ENCODE data around the gene SLC38A1. TPM values are rescaled to one million over a fixed set of nuclear protein-coding genes. Genes with fewer than 3 reads are reported as not detected.
"Not testable (repeated sequence)": the region's sequence is repeated elsewhere in the genome, so short reads cannot be mapped to it uniquely, and the experiment has no call there.

Gene SLC38A1
- polyA plus RNA-seq, 1 donor, result 38.8 TPM

DNA sequence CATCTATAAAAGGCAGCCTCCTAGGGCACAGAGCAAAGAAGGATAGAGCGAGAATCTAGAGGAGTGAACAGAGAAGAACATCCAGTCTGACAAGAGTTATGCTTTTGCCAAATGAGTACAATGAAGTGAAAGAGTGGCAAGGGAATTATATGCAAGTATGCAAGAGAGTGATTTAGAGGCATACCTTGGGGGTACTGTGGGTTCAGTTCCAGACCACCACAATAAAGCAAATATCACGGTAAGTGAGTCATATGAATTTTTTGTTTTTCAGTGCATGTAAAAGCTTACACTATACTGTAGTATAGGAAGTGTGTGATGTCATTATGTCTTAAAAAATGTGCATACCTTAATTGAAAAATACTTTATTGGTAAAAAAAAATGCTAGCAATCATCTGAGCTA, 101.4 kb downstream of the SLC38A1 start:
- DNase-seq (ENCODE audit: low read depth), result no peak

DNA sequence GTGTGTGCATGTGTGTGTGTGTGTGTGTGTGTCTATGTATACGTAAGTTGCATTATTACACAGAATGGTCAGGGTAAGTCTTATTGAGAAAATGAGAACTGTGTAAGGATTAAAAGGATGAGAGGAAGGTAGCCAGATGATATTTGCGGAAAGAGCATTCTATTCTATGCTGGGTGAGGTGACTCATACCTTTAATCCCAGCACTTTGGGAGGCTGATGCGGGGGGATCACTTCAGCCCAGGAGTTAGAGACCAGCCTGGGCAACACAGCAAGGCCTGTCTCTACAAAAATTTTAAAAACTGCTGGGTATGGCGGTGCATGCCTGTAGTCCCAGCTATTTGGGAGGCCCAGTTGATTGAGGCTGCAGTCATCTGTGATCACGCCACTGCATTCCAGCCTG, 103.7 kb downstream of the SLC38A1 start:
- DNase-seq (ENCODE audit: low read depth), result no peak

DNA sequence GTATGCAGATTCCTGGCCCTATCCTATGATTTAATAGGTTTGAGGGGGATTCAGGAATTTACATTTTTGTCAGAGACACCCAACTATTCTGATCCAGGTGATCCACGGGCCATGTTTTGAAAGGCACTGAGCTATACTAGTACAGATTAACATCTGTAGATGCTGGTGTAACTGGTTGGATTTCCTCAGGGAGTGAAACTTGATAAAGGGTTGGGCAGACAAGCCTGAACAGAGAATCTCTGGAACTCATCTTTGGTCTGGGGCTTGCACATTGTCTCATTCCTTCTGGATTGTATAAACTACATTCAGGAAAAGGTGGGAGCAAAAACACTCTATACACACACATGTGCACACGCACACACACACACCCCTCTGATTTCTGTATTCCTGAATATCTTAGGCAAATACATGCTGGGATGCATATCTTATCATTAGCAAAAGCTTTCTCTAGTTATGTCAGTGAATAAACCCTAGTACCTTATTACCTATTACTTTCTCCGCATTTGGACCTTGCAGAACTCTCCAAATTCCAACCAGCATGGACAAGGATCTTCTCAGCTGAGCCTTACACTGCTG, 104.6 kb downstream of the SLC38A1 start:
- no peak for DNase-seq (ENCODE audit: low read depth)

DNA sequence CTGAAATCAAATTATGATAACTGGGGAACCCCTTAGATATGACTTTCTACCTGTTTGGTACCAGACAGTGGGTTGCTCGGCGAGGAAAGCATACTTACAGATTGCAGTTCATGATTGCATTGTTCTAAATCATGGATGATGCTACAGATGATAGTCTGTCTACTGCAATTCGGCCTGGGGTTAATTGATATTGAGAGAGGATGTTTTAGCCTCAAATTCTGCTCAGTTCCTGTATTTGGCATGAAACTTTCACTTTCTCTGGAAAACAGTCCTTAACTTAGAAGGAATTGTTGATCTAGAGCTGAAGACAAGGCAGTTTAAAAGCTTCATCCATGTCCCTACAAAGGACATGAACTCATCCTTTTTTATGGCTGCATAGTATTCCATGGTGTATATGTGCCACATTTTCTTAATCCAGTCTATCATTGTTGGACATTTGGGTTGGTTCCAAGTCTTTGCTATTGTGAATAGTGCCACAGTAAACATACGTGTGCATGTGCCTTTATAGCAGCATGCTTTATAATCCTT, 106.2 kb downstream of the SLC38A1 start:
- DNase-seq (ENCODE audit: low read depth), result not testable (repeated sequence)

DNA sequence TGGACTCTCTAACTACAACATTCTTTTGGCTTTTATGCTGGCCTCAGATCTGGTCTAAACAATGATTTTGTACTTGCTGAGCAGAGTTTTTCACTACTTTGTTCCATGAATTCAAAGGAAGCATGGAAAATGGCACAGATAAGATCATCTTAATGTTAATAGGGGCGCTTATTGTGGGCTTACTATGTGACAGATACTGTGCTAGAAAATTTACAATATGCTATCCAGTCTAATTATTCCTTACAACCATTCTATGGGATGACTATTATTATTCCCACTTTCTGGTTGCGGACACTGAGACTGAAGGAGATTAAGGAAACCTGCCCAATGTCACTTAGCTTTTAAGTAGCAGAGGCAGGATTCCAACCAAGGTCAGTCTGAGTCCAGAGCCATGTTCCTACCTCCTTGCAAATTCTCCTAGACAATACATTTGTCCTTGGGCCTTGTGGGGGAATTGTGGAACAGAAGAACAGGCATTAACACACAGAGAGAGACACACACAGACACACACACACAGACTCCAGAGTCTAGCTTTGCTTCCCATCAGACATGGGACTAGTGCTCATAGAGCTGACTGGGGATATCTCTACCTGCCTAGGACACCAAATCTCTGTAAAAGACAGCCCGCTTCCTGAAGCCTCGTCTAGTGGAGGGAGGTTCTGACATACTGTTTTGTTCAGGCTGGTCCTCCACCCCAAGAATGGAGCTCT, 107.7 kb downstream of the SLC38A1 start:
- DNase-seq (ENCODE audit: low read depth), result no peak

DNA sequence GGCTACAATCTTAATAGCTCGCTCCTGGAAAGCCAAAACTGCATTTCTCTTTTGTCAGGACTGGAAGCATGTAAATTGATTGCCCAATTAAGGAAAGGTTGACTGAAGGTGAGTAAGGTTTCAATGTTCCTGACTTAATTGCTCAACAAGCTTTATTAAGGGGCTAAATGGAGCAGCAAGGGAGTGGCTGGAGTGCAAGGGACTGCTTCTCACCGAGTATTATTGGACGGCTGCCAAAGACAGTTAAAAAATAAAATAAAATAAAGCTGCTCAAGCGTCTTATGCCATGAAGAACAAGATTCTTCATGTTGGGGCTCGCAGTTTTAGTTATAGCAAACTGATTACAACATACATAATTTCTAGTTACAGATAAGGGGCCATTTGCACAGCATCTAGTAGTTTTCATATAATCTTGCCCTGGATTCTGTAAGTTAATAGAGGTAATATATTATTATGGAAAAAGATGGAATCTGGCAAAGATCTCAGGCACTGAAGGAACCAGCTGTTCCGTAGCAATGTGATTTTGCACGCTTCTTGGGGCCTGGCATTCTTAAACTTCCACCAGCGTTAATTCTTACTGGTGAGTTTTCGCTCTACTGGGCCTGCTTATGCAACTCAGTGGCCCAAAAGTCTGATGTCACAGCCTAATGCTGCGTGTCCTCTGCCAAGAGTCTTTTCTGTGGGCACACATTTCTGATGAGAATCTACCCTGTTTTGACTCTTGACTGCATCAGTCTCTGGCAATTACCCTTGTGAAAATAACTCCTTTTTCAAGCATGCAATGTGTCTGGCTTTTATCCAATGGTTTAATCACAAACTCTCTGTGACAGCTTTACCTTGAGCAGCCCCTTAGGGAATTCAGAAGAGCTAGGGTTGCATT, 108.5 kb downstream of the SLC38A1 start:
- peak; percentile 22 for DNase-seq (ENCODE audit: low read depth)

DNA sequence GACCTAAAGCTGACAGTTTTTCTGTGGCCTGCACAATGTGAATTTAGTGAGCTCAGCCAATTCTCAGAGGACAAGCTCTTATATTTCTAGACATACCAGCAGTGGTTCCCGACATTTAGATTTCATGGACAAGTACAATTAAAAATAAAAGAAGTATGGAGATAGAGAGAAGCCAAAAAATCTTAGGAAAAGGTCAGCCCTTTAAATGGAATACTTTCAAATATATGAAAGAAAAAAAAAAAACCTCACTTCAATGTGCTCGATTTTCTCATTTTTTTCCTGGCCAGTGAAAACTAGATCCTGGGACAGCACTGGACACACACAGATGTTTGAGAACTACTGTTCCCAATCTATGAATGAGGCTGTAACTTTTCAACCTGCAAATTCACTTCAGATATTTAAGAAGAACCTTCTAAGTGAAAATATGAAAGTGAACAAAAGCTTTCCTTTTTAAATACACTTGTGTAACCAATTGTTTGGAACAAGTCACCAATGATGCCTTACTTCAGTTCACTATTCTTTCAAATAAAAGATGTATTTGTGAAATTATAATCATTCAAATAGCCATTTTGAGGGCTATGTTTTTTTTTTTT, 109.4 kb downstream of the SLC38A1 start:
- no peak for DNase-seq (ENCODE audit: low read depth)

DNA sequence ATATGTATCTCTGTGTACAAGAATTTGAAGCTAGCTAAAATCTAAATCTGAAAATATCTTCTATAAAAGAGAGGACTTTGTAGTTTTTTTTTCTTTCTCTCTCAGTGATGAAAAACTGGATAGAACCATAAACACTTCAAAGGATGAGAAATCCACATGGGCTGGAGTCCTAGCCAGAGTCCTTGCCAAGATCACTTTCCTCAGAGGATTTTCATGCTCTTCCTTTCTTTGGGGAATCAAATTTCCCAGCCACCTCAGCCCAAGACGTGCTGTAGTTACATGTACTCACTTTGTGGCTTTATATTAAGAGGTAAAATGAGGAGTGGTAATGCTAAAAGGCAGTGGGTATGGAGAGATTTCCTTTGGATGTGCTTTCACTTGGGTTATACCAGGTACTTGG, 110.3 kb downstream of the SLC38A1 start:
- DNase-seq (ENCODE audit: low read depth), result no peak

DNA sequence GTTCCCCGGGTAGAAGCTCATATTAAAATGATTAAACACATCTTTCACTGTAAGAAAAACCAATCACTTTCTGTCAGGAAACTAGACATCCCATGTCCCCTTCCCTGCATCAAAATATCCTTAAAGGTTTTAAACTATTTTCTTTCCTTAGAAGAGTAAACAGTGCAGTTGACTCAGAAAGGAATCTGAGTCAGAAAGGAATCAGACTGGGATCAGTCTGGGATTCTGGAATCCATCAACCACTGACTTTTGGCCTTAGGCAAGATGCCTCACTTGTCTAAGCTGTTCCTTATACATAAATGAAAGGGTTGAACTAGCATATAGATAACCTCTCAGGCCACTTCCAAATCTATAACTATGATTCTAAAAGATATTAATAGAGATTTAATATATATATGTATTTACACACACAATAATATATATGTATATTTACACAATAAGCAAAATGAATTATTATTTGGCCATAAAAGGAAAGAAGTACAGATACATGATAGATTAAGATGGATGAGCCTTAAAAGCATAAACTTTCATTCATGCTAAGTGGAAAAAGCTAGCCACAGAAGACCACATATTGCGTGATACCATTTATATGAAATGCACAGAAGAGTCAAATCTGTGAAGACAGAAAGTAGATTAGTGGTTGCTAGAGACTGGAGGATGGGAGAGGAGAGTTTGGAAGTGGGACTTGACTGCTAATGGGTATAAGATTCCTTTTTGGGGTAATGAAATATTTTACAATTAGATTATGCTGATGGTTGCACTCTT, 114.4 kb downstream of the SLC38A1 start:
- no peak for DNase-seq (ENCODE audit: low read depth)

DNA sequence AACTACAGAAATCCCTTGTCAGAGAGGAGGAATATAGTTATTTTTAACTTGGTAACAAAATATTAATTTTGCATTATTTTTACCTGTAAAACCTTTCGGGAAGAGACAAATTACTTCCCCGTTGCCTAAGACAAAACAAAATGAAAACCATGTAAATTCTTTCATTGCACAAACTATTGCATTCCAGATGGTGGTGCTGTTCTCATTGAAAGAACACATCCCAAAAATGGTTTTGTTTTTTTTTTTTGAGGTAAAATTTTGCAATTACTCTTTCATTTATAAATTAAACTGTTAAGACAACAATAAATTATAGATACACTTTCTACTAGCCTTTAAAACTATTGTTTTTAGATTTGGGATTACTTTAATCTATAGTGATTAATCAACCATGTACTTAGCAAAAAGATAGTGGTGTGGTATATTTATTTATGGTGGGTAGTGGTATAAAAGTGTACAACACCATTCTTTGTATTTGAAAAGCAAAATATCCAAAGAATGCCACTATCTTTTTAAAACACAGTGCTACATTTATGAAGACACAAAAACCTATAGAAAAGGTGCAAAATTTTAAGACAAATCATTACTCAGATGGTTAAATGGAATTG, 115.5 kb downstream of the SLC38A1 start:
- DNase-seq (ENCODE audit: low read depth), result no peak

DNA sequence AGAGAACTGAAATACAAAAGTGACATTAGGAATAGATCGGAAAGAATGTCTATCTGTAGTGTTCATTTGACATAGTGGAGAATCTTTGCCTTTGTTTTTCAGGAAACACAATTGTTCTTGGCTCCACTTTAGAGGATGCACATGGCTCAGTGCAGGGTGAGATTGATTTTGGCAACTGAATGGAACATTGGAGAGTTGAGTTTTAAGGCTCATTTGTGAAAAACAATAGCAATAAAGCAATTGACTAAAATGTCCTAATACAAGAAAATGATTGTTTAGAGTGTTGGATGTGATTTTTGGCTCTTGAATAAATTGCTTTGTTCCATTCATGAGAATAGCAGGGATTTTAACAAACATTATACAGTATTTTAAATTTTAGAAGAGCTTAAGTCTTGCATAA, 116.4 kb downstream of the SLC38A1 start:
- no peak for DNase-seq (ENCODE audit: low read depth)

DNA sequence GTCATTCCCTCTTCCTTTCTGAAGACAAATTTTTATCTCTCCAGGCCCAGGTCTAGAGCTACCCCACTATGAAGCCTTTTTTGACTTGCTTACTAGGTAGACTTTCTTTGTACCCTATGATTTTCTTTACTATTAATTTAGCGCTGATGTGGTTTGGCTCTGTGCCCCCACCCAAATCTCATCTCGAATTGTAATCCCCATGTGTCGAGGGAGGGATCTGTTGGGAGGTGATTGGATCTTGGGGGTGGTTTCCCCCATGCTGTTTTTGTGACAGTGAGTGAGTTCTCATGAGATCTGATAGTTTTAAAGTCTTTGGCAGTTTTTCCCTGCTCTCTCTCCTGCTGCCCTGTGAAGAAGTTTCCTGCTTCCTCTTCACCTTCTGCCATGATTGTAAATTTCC, 118.1 kb downstream of the SLC38A1 start:
- DNase-seq (ENCODE audit: low read depth), result no peak

DNA sequence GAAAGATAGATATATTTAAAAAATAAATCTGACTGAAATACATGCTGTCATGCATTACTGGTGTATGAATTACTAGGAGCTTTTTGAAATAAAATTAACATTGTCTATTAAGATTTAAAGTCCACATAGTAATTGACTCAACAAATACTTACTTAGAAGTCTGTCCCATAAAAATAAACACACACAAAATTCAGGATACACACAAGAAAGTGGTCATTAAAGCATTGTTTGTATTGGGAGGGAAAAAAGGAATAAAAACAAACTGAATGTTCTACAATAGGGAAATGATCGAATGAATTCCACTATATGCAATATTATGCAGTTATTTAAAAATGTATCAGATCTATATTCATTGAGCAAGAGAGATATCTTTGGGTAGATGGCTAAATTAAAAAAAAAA, 118.9 kb downstream of the SLC38A1 start:
- no peak for DNase-seq (ENCODE audit: low read depth)

DNA sequence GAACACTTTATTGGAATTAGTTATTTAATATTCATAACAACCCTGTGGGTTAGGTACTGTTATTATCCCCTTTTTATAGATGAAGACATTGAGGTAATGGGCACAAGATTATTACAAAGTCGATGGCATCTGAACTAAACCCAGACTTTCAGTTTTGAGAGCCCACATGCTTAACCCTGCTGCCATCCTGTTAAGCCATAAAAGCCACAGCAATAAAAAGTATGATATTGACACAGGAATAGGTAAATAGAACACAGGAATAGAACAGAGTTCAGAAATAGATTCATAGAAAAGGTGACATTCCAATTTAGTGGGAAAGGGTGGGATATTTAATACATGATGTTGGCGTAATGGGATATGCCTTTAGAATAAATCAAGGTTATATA, 119.8 kb downstream of the SLC38A1 start:
- DNase-seq (ENCODE audit: low read depth), result no peak

DNA sequence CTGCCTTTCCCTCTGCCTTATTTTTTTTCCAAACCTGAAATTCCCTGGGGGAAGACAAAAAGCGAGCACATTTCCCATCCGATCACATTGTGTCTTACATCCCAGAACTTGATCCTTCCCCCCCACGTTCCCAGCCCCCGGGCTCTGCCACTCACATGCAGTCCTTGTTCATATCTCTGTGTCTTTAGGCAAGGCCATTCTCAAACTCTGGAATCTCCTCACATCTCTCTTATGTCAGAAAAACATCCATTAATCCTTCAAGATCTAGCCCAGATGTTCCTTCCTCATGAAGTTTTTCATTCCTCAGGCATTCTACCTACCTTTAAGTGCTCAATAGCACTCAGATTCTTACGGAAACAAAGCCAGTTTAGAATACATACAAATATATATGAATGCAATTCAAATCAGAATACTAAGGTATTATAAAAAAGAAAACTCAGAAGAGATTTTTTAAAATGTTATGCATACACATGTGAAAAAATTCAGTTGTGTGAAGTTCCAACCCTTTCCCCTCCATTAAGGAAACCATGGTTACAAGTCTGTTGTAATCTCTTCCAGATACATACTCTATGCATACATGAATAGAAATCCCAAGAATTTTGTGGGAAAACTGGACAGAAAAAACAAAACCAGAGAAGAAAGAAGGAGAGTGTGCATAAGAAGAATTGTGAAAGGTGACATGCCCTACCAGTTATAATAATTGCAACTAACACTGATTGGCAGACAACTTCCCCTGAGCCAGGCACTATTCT, 120.3 kb downstream of the SLC38A1 start:
- DNase-seq (ENCODE audit: low read depth), result no peak

DNA sequence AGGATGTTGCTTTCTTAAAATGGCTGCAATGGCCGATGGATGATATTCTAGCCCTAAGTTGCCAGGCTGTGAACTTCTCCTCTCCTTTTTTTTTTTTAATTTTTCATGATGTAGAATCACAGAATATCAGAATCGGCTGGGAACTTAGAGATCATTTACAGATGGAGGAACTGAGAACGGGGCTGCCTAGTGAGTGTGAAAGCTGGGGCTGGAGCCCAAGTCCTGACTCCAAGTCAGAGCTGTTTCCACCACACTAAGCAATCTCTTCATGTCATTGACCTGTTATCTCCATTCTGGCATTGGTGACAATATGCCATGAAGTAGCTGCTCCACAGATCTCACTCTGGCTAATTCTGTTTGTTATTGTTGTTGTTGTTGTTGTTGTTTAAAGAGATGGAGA, 121.7 kb downstream of the SLC38A1 start:
- DNase-seq (ENCODE audit: low read depth), result no peak

DNA sequence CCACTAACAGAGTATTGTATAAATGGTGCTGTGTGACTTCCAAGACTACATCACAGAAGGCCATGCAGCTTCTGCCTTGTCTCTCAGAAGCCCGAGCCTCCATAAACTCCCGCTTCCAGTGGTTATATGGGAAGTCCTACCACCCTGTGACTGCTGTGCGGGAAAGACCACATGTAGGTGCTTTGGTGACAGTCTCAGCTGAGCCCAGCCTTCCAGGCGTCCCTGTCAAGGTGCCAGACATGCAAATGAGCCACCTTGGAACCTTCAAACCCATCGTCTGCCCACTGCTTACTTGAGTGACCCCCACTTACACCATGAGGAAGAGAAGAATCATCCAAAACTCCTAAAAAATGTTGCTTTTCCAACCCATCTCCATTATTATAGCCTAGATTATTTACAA, 123.0 kb downstream of the SLC38A1 start:
- no peak for DNase-seq (ENCODE audit: low read depth)

DNA sequence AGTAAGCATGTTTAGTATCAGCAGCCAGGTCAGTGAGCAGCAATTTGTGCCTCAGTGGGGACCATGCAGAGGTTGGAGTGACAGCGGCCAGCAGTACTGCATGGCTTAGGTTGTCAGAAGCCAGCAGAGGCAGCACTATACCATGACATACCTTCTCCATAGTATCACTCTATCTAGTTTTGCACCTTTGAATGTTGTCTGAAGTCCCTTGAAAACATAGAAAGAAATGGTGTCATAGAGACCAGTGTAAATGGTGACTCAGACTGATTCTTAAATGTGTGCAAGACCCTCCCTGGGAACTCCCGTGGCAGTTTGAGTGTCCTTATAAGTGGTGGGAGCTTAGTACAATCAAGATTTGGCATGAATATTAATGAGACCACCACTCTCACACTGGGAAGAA, 124.4 kb downstream of the SLC38A1 start:
- no peak for DNase-seq (ENCODE audit: low read depth)

DNA sequence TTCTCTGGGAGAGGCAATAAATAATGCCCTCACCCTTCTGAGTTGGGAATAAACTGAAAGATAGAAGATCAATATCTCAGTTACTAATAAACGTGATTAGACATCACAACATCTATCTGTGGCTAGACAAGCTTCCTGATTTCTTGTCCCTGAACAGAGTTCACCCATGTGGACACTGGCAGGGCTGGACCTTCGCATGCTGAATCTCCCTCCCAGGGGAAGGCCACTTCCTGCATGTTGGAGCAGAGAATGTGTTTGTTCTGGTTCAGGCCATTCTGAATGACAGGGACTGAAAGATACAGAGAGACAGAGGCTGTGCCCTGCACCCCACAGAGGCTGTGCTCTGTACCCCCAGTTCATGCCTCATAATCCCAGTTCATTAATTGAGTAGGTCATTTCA, 132.6 kb downstream of the SLC38A1 start:
- no peak for DNase-seq (ENCODE audit: low read depth)

DNA sequence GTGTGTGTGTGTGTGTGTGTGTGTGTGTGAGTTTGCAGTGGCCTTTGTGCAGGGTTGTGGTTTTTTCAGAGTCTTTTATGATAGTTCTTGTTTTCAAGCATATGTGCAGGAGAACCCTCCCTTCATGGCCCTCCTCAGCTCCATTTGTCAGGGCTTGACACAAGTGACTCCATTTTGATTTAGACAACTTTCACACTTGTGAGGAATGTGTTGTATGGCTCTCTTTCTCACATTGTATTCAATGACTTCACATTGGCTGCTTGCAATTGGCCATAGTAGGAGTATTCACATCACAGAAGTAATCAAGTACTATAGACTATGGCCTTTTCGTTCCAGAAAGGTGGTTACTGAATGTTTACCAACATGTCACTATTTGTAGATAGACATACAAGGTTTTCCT, 133.1 kb downstream of the SLC38A1 start:
- DNase-seq (ENCODE audit: low read depth), result no peak
